GM03348 (cell line): Measurements from ENCODE around the gene TINAGL1.

ENCODE experiments used
- DNase-seq: peaks from one replicate; pipeline ENCODE4 v3.0.0; 2012; ENCODE audit warnings: low spot score

TINAGL1 gene

GRCh38 chr1:31576201-31576669 is at the start of gene TINAGL1:
TSS of gene TINAGL1 (plus strand) at chr1:31576515. CDS start at chr1:31577149, 634 bp downstream.
- DNase-seq = no peak

GRCh38 chr1:31529999-31530684 is 46.2 kb upstream of the TINAGL1 start:
- DNase-seq = no peak

GRCh38 chr1:31531177-31531999 is 44.9 kb upstream of the TINAGL1 start:
- DNase-seq = peak; percentile 16

GRCh38 chr1:31532173-31532572 is 44.1 kb upstream of the TINAGL1 start:
- no peak for DNase-seq

- no peak for DNase-seq
These were observed 40.8 kb upstream of the TINAGL1 start for GRCh38 chr1:31535561-31535960.

- DNase-seq = no peak
These were observed 37.0 kb upstream of the TINAGL1 start for GRCh38 chr1:31539329-31539728.

GRCh38 chr1:31541194-31541593 is 35.1 kb upstream of the TINAGL1 start:
- no peak for DNase-seq

GRCh38 chr1:31545927-31546540 is 30.3 kb upstream of the TINAGL1 start:
- DNase-seq = no peak

- no peak for DNase-seq
These were observed 27.8 kb upstream of the TINAGL1 start for GRCh38 chr1:31548534-31548906.

- peak; percentile 90 for DNase-seq
These were observed 27.2 kb upstream of the TINAGL1 start for GRCh38 chr1:31548907-31549808.

GRCh38 chr1:31549809-31550620 is 26.3 kb upstream of the TINAGL1 start:
- DNase-seq = no peak

GRCh38 chr1:31551208-31551607 is 25.1 kb upstream of the TINAGL1 start:
- peak; percentile 33 for DNase-seq

GRCh38 chr1:31552489-31552888 is 23.8 kb upstream of the TINAGL1 start:
- no peak for DNase-seq

GRCh38 chr1:31556481-31557006 is 19.8 kb upstream of the TINAGL1 start:
- DNase-seq = no peak

GRCh38 chr1:31559715-31560114 is 16.6 kb upstream of the TINAGL1 start:
- DNase-seq = no peak

- no peak for DNase-seq
These were observed 15.9 kb upstream of the TINAGL1 start for GRCh38 chr1:31560394-31560793.

- DNase-seq = peak; percentile 7
These were observed 13.5 kb upstream of the TINAGL1 start for GRCh38 chr1:31562707-31563360.

GRCh38 chr1:31564606-31564989 is 11.7 kb upstream of the TINAGL1 start:
- DNase-seq = peak; percentile 41

GRCh38 chr1:31567956-31568570 is 8.3 kb upstream of the TINAGL1 start:
- peak; percentile 25 for DNase-seq
